ENCODE data around the gene CLASP1.
A peak's percentile ranks its signal among the peaks of the same experiment; 100 is the strongest.
"Not testable (repeated sequence)": the region's sequence is repeated elsewhere in the genome, so short reads cannot be mapped to it uniquely, and the experiment has no call there.

Gene CLASP1

GRCh38 chr2:121613152-121613551 is 36.1 kb downstream of the CLASP1 start:
- no peak for ATAC-seq

DNA sequence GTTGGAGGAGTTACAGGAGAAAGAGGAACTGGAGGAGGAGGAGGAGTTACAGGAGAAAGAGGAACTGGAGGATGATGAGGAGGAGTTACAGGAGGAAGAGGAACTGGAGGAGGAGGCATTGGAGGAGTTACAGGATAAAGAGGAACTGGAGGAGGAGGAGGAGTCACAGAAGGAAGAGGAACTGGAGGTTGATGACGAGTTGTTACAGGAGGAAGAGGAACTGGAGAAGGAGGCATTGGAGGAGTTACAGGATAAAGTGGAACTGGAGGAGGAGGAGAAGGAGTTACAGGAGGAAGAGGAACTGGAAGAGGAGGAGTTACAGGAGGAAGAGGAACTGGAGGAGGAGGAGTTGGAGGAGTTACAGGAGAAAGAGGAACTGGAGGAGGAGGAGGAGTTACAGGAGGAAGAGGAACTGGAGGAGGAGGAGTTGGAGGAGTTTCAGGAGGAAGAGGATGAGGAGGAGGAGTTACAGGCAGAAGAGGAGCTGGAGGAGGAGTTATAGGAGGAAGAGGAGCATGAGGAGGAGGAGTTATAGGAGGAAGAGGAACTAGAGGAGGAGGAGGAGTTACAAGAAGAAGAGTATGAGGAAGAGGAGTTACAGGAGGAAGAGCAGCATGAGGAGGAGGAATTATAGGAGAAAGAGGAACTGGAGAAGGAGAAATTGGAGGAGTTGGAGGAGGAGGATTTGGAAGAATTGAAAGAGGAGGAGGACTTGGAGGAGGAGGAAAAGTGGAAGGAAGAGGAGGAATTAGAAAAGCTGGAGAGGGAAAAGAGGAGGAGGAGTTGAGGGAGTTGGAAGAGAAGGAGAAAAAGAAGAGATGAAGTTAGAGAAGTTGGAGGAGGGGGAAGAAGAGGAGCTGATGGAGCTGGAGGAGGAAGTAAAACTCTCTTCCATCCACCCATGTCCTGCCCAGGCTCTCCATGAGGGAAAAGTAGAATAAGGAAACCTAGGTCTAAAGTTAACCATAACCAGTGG is 37.2 kb downstream of the CLASP1 start:
- no peak for ATAC-seq

- ATAC-seq, result not testable (repeated sequence)
These were observed 38.1 kb downstream of the CLASP1 start for GRCh38 chr2:121611048-121611649.

DNA sequence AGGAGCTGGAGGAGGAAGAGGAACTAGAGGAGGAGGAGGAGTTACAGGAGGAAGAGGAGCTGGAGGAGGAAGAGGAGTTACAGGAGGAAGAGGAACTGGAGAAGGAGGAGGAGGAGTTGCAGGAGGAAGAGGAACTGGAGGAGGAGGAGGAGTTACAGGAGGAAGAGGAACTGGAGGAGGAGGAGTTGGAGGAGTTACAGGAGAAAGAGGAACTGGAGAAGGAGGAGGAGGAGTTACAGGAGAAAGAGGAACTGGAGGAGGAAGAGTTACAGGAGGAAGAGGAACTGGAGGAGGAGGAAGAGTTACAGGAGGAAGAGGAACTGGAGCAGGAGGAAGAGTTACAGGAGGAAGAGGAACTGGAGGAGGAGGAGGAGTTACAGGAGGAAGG is 38.8 kb downstream of the CLASP1 start:
- not testable (repeated sequence) for ATAC-seq

DNA sequence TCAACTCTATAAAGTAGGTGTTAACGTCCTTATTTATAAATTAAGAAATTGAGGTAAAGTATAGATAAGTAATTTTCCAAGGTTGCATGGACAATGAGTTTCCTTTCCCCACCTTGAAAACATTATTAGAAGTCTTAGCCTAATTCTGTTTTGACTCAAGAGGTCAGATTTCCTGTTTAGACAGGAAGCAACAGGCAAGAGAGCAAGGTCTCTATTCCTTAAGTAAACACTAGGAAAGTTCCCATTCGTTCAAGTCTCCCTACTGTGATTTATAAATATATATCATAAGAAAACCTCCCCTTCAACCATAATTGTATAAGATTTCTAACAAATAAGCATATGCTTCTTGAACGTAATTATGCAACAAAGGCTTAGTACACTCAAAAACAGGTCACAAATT is 40.3 kb downstream of the CLASP1 start:
- ATAC-seq, result no peak

DNA sequence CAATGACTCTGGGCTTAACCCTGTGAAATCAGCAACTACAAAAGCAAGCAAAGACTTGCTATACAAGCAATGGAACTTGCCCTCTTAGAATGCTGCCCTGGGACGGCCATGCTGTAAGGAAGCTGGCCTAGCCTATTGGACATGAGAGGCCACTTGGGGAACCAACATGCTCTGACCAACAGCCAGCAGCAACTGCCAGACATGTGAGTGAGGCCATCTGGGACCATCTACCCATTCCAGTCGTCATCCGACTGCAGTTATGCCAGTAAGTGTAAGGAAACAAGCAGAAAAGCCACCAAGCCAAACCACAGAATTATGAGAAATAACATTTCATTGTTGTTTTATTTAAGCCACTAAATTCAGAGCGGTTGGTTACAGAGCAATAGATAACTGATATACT is 40.9 kb downstream of the CLASP1 start:
- ATAC-seq, result no peak

DNA sequence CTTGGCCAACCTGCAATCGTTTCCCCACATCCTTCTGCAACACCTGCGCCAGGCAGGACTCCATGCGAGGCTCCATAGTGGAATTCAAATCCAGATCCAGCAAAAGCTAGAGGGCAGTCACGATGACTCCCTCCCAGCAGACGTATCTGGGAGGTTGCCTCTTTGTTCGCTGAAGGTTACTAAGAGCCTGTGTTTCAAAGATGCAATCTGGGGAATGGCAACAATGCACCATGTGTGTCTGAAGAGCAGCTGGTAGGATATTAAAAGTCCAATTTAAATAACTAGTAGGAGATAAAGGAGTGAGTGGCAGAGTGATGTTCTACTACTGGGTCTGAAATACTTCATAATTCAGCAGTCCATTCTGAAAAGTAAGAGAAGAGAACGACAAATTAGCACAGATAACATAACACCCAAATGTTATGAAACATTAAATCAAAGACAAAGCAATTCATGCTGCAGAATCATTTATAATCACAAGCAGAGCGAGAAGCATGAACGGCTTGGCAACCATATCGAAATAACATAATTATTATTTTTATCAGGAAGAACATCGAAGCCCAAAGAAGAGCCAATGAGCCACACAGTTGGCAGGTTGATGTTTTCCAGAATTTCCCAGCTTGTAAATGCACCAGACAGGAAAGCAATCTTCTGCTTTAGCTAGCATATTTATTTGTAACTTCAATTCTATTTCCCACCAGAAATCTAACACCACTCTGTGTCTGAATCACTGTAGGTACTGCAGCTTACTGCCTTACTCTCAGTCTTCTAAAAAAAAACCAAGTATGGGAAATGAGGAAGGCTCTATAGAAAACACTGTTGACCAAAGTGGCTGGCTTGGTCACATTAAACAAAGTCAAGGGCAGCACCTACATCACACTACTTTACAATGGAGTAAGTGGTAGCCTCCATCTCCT is 43.2 kb downstream of the CLASP1 start:
- no peak for ATAC-seq

DNA sequence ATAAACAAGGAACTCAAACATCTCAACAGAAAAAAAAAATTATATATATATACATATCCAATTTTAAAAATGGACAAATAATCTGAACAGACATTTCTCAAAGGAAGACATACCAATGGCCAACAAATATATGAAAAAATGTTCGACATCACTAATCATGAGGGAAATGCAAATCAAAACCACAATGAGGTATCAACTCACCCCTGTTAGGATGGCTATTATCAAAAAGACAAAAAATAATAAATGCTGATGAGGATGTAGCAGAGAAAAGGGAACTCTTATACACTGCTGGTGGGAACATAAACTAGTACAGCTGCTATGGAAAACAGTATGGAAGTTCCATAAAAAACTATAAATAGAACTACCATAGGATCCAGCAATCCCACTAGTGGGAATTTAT is 46.1 kb downstream of the CLASP1 start:
- no peak for ATAC-seq

DNA sequence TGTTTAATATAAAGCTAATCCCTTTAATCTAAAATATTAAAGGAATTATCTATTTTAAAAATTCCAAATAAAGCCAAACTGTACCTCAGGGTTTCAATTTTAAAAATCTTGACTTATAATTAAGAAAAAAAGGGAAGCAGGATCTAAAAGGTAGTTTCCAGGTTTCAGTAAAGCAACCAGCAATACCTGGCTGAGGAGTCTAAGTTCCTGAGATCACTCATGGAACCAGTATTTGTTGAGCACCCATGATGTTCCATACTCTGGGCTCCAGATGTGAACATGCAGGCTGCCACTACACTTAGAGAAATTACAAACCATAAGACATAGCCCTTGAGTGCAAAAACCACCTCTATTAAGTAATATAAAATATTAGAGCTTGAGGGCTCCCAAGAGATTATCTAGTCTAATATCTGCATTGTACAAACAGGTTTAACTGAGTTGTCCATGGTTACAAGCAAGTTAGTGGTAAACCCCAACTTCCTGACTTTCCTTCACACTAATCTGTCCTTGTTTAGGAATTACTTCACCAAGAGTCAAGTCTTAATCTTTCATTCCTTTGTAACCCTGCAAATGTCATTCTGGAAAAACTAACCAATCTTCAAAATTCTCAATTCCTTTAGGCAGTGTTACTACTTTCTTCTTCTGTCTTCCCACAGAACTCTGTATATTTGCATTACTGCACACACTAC is 49.2 kb downstream of the CLASP1 start:
- ATAC-seq, result peak in 1 of 2 donors; percentile 33

DNA sequence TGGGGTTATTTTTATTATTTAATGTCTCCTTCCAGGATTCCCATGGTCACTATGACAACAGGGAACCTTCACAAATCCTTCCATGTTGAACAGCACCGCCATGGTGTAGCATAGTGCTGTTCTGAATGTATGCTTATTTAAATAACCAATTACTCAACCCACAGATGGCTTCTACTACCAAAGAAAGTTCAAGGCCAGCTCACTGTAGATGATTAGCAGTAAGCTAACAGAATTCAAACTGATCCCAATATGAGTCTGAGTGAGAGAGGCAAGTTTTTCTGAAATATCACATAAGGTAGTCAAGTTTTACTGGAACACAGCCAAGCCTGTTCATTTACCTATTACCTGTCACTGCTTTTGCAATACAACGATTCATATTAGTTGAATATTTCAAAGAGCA is 51.2 kb downstream of the CLASP1 start:
- peak; percentile 32 to 46 for ATAC-seq

DNA sequence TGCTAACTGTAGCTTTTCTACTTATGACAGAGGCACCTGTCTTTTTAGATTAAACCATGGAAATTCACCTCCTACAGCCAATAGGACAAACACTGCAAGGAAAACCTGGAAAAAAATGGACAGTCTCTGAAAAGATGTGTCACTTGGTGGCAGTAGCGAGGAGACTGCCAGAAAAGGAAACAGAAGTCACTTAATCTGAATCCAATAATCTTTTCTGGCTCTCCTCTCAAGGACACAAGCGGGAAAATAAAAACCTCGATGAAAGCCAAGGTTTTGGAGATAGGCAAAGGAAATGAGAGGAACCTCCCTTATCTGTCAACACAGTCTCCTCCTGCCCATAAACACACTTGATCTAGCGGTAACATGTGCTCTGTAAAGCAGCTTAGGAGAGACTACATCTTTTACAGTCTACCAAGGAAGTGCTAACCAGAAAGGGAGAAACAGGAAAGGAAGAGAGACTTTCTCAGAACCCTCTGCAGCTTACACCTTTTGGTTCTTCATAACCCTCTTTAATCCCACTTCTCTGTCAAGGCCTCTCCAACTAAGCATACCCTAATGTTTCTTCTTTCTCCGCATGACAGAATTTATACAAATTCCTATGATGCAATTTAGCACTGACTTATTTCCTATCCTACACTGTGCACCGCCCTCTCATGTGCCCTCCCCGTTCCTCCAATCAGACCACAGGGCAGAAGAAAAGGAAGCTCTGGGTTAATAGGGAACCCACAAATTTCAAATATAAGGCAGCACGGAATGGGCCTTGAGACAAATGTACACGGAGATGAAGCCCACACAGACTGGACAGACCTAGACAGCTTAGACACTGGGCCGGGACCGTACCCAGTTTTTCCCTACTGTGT is 52.8 kb downstream of the CLASP1 start:
- peak; percentile 48 to 80 for ATAC-seq

- no peak for ATAC-seq
These were observed 54.0 kb downstream of the CLASP1 start for GRCh38 chr2:121595012-121595891.

GRCh38 chr2:121591199-121591598 is 58.1 kb downstream of the CLASP1 start:
- ATAC-seq, result no peak

DNA sequence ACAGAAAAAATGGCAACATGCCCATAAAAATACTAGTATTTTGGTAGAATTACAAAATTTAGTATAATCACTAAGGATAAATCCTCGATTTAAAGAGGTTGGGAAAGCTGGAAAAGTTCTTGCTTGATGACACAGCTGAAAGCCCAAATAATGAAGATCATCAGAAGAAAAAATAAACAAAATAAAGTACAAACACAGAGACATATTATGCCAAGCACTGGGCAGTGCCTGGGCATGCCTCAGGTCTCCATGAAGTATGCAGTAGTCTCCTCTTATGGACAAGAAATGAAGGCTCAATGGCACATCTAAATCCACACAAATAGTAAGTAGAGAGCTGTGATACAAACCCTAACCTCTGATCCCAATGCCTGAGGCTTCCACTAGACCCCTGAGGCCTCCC is 60.9 kb downstream of the CLASP1 start:
- ATAC-seq, result no peak

DNA sequence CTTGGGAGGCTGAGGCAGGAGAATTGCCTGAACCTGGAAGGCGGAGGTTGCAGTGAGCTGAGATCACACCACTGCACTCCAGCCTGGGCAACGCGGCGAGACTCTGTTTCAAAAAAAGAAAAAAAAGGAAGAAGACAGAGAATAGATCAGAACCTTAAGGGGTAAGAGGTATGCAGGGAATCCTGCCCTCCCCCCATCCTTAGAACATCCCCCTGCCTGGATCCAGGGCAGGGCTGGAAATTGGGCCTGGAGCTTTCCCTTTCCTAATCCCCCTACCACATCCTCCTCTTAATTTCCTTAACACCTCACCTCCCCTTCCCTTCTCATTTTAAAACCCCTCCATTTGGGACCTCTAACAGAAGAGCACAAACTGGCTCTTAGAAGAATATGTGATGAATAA is 62.1 kb downstream of the CLASP1 start:
- ATAC-seq, result no peak

GRCh38 chr2:121584741-121585140 is 64.5 kb downstream of the CLASP1 start:
- no peak for ATAC-seq

- peak; percentile 25 to 62 for ATAC-seq
These were observed 65.7 kb downstream of the CLASP1 start for GRCh38 chr2:121583555-121583954.

DNA sequence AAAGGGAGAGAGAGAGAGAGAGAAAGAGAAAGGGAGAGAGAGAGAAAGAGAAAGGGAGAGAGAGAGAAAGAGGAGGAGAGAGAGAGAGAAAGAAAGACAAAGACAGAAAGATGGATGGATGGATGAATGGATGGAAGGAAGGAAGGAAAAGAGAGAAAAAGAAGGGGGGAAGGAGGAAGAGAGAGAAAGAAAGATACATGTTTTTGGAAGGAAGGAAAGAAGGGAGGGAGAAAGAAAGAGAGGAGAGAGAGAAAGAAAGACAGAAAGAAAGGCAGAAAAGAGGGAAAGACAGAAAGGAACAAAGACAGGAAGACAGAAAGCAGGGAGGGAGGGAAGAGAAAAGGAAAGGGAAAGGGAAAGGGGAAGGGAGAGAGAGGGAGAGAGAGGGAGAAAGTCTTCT is 67.0 kb downstream of the CLASP1 start:
- no peak for ATAC-seq

GRCh38 chr2:121579309-121579708 is 70.0 kb downstream of the CLASP1 start:
- ATAC-seq, result no peak

- no peak for ATAC-seq
These were observed 71.9 kb downstream of the CLASP1 start for GRCh38 chr2:121577381-121577780.

Measured in activated CD4-positive, CD25-positive, alpha-beta regulatory T cell treated with anti-CD3 and anti-CD28 coated beads, Interleukin-2, amount 50 U/mL, for 24 hours (primary cell).